Measurements from ENCODE around the gene GPX3.

DNA sequence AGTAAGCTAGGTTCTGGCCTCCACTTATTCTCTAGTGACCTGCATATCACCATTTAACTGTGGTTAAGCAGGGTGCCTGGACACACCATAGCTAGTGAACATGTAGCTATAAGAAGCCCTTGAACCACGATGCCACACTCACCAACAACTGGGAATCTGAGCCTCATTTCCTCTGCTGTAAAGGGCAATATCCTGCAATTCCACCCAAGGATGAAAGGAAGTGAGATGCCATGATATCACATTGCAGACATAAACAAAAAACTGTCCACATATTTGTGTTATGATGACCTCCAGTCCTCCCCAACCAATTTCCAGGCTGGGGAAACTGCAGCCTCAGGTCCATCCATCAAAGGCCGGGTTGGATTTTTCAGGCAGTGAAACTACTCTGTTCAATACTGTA is 50.1 kb downstream of the GPX3 start:
- TF ChIP-seq, protein P1, sequence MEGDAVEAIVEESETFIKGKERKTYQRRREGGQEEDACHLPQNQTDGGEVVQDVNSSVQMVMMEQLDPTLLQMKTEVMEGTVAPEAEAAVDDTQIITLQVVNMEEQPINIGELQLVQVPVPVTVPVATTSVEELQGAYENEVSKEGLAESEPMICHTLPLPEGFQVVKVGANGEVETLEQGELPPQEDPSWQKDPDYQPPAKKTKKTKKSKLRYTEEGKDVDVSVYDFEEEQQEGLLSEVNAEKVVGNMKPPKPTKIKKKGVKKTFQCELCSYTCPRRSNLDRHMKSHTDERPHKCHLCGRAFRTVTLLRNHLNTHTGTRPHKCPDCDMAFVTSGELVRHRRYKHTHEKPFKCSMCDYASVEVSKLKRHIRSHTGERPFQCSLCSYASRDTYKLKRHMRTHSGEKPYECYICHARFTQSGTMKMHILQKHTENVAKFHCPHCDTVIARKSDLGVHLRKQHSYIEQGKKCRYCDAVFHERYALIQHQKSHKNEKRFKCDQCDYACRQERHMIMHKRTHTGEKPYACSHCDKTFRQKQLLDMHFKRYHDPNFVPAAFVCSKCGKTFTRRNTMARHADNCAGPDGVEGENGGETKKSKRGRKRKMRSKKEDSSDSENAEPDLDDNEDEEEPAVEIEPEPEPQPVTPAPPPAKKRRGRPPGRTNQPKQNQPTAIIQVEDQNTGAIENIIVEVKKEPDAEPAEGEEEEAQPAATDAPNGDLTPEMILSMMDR (conservative IDR thresholded peaks at IDR 0.05 in 1 of 2, IDR thresholded peaks at IDR 0.05 in 1 of 2; ENCODE audit: low read depth in 1 of 2, low read length in 2 of 2): no peak
- no peak for TF ChIP-seq EZH2 (IDR thresholded peaks at IDR 0.05; ENCODE audit: low read length, missing control alignments)

Measured in fibroblast of lung (primary cell).